GM19025 (cell line): ENCODE data around the gene ACBD3.

Source experiments
- ATAC-seq: cut with Tn5 transposase; IDR thresholded peaks from one replicate; pipeline ENCODE4 v1.9.1; 2021; ENCODE audit warnings: mild to moderate bottlenecking, low read depth, moderate library complexity; ENCODE audit not compliant: unreplicated experiment

Gene ACBD3

DNA sequence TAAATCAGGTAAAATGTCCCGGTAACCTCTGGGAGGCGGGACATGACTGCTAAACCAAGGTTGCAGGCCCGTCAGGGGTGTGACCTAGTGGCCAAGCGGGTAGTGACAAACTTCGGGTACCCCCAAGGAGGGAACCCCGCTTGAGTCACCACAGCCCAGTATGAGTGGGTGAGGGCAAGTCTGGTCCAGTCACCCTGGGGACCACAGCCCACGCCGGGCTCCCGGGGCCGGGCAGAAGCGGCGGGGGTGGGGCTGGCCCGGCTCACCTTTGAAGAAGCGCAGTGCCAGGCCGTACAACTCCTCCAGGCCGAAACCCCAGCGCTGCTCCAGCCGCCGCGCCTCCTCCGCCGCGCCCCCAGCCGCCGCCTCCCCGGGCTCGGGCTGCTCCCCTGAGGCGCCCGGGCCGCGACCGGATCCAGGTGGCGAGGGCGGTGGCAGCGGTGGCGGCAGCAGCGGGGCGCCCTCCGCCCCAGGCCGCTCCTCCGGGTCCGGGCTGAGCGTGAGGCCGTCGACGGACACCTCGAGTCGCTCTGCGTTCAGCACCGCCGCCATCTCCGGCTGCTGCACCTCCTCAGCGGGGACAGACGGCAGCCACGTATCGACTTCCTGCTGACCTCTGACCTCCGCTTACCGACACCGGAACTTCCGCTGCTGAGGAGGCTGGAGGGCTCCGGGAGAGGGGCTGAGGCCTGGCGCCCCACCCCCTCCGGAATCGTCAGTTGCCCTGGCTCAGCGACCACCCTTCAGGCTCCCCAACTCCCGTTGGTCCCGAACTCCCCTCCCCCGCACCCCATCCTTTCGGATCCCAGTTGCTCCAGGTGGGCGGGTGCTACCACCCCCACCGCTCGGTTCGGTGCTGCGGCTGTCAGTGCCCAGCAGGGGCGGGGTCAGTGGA, at the start of gene ACBD3:
Gene ACBD3 (minus strand): TSS at position 618 of the 895 bp plus-strand sequence. CDS start 66 bp downstream, at position 552.
- peak; percentile 91 for ATAC-seq

DNA sequence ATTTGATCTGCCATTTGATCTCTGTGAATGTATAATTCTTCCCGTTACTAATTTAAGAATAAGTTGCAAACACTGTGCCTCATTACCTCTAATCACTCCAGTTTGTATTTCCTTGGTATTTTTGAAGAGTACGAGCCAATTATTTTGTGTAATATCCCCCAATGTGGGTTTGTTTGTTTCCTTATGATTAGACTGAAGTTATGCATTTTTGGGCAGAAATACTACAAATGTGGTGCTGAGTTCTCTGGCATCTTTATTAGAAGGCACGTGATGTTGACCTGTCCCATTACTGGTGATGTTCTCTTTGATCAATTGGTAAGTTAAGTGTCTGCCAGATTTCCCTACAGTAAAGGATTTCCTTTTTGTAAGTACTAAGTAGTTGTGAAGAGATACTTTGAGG, 47.3 kb upstream of the ACBD3 start:
- ATAC-seq, result no peak

- no peak for ATAC-seq
These were observed 46.8 kb upstream of the ACBD3 start for GRCh38 chr1:226233293-226233692.

GRCh38 chr1:226226601-226227000, 40.1 kb upstream of the ACBD3 start:
- ATAC-seq, result no peak

GRCh38 chr1:226223786-226224244, 37.3 kb upstream of the ACBD3 start:
- ATAC-seq, result peak; percentile 65

- peak; percentile 33 for ATAC-seq
These were observed 36.7 kb upstream of the ACBD3 start, which contains the start of gene MIXL1 for GRCh38 chr1:226223157-226223785. Gene MIXL1, plus strand, starts transcription at chr1:226223664. Its CDS starts 18 bp downstream, at chr1:226223682.

DNA sequence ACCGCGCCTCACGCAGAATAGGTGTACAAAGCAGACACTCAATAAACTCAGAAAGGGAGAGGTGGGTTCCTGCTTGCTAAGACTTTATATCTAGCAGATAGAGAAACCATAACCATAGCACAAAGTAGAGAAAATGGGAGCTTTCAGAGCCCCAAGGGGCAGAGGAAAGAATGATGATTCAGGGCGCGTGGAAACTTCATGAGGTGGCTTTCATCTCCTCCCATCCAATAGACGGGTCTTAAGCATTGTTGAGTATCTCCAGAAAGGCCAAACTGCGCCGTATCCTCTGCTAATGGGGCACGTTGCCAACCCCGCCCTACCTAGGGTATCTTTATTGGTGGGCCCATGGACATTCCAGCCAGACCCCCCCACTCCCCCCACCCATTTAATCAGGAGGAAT, 36.1 kb upstream of the ACBD3 start:
- ATAC-seq, result no peak

- no peak for ATAC-seq
These were observed 34.1 kb upstream of the ACBD3 start for GRCh38 chr1:226220473-226221189.

DNA sequence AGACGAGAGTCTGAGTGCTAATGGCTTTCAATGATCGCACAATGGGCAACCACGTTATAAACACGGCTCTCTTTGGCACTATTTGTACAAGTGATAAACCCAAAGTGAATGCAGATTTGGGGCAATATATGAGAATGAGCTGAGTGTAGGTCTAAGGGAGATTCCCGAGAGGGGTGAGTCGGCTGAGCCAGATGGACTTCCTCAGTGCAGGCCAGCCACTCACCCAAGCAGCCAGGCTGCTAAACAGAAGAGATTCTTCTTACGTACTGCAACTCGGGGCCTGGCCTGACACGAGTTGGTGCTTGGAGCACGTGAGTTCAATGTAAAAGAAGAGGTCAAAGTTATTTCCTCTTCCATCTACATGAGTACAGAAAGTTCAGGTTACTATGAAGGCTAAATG, 30.7 kb upstream of the ACBD3 start:
- no peak for ATAC-seq

GRCh38 chr1:226216056-226216455, 29.5 kb upstream of the ACBD3 start:
- ATAC-seq, result no peak

DNA sequence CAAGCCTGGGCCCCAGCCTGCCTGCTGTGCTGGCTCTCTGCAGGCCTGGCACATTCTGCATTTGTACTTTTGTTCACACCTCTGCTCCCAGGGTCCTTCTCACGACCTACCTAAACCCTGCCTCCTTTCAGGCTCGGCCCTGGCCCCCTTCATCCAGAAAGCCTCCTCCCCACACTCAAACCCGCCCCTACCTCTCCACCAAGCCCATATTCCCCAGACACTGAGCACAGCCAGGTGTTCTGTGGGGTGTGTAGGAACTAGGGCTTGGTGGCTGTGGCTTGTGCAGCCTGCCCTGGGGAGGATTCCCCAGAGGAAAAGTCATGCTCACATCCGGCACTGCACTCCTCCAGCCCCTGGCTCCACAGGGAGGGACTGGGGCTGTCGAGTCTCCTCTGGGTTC, 28.7 kb upstream of the ACBD3 start:
- no peak for ATAC-seq

- no peak for ATAC-seq
These were observed 26.0 kb upstream of the ACBD3 start for GRCh38 chr1:226212545-226212944.

- no peak for ATAC-seq
These were observed 24.8 kb upstream of the ACBD3 start for GRCh38 chr1:226211181-226211821.

DNA sequence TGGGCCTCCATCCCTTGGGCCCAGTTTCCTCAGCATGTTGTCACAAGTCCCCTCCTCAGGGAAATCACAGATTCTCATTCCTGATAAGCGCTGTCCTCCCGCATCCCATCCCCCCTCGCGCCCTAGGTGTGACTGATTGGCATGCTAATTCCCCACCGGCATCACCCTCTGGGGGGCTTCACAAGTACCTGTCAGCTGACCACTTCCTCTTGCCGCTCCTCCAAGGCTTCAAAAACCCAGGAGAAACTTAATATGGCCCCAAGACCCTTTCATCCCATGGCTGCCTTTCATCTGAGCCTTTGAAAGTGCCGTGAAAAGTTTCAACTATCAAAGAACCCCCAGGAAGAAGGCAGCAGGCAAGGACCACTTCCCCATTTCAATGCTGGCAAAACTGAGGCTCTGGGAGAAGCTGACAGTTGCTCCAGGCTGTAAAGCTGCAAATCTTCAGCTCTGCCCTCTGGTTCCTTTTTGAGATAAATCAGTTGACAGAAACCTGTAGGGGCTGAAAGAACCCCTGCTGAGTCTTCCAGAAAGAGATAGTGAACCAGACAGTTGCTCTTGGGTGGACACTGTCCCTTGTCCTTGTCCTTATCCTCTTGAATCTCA, 24.1 kb upstream of the ACBD3 start:
- no peak for ATAC-seq

DNA sequence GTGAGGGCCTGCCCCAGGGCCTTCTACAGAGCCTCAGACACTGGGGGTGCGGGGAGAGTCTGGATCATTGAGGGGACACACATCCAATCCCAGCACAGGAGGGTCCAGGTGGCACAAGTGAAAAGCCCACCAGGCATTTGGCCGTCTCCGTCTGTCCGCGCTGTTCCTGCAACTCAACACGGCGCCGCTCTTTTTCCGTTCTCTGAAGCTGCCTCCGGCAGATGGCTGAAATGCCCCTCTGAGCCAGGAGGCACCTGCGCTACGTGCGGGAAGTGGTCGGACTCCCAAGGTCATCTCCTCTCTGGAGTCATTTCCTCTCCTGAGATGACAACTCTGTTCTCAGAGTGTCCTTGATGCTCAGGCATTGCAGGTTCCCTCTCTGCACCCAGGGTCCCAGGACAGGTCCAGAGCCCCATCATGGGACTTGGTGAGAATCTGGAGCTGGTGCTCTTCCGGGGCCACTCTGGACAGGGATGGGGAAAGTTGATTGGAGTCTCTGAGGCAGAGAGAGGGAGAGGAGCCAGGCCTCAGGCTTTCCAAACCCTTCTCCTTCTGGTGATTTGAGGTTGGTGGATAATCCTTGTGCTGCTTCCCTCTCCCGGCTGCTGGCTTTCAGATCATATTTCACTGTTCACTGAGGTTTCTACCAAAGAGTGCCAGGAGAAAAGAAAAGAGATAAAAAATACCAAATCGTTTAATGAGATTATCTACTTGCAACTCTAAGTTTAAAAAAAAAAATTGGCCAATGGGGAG, 22.9 kb upstream of the ACBD3 start:
- no peak for ATAC-seq

DNA sequence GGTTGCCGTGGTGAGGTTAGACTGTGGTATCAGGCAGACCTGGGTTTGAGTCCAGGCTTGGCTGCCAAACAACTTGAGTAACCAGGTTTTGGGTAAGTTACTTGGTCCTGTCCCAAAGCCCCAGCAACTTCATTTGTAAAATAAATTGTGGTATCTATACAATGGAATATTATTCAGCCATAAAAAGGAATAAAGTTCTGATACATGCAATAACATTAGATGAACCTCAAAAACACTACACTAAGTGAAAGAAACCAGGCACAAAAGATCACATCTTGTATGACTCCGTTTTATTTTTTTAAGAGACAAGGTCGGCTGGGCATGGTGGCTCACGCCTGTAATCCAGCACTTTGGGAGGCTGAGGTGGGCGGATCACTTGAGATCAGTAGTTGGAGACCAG, 20.5 kb upstream of the ACBD3 start:
- no peak for ATAC-seq

DNA sequence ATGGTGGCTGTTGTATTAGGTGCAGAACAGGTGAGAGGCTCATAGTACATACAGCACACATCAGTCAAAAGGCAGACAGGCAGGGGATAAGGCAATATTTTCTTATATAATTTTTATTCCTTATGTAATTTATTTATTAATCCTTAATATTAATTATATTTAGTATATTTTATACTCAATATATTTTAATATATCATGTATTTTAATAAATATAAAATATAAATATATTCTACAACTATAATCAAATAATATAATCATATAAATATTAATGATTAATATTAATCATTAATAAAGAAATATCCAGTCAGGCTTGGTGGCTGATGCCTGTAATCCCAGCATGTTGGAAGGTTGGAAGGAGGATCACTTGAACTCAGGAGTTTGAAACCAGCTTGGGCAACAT, 17.7 kb upstream of the ACBD3 start:
- no peak for ATAC-seq

GRCh38 chr1:226203655-226204054, 17.1 kb upstream of the ACBD3 start:
- ATAC-seq, result no peak

DNA sequence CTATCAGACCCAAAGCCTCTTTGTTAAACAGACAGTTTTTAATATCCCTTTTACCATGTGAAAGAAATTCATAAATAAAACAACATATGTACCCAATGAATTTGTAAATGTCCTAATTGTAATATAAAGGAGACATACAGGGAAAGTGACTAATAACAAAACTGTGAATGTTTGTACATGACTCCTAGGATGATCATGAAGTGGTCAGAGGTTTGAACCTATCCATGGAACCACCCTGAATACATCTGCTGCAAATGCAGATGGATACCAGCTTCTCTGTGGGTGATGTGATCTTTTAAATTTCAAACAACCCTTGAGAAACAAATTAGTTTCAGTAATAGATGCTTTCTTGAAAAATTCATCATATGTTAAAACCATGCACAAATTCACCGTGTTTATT, 16.7 kb upstream of the ACBD3 start:
- ATAC-seq, result no peak
